ENCODE data around the gene ALKBH5. TPM values are rescaled to one million over a fixed set of nuclear protein-coding genes. Genes with fewer than 3 reads are reported as not detected.

Gene ALKBH5
- total RNA-seq, 1 donor from 2014 or later = 104 TPM

DNA sequence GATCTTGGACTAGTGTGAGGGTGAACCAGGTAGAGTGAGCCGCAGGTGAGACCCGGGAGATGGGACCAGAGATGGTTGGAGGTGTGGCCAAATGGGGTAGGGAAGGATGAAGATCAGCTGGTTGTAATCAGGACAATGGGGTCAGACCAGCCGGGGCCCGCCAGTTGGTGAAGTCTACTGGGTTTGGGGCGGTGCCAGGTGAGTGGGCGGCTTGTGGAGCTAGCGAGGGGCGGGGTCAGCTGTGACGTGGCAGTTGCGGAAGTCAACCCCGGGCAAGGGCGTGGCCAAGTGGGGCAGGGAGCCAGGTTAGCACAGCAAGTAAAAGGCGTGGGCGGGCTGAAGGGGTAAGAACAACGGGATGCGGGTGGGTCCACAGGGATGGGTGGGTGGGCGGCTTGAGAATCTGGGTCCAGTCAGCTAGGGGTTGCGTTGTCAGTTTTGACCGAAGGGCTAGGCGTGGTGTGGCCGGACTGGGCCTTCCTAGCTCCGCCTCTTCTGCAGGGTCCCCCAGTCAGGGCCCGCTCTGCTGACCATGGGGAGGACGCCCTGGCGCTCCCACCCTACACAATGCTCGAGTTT lies 25.5 kb upstream of the ALKBH5 start:
- Mint-ChIP-seq H3K9me3 (no peaks in the 10 kb centered on the region), H3K36me3 (ENCODE audit: low read depth) (no peaks in the 10 kb centered on the region), H3K4me1 (peaks cover 44% of the 10 kb centered on the region), H3K27me3 (ENCODE audit: low read depth) (no peaks in the 10 kb centered on the region), H3K4me3 (peak overlapping the region; percentile 56), H3K27ac (ENCODE audit: unreplicated experiment) (no peak overlapping the region)
- TF ChIP-seq, protein P1, sequence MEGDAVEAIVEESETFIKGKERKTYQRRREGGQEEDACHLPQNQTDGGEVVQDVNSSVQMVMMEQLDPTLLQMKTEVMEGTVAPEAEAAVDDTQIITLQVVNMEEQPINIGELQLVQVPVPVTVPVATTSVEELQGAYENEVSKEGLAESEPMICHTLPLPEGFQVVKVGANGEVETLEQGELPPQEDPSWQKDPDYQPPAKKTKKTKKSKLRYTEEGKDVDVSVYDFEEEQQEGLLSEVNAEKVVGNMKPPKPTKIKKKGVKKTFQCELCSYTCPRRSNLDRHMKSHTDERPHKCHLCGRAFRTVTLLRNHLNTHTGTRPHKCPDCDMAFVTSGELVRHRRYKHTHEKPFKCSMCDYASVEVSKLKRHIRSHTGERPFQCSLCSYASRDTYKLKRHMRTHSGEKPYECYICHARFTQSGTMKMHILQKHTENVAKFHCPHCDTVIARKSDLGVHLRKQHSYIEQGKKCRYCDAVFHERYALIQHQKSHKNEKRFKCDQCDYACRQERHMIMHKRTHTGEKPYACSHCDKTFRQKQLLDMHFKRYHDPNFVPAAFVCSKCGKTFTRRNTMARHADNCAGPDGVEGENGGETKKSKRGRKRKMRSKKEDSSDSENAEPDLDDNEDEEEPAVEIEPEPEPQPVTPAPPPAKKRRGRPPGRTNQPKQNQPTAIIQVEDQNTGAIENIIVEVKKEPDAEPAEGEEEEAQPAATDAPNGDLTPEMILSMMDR (conservative IDR thresholded peaks at IDR 0.05) = no peak
- peak; percentile 31 for DNase-seq (ENCODE audit: low read depth, low spot score)

DNA sequence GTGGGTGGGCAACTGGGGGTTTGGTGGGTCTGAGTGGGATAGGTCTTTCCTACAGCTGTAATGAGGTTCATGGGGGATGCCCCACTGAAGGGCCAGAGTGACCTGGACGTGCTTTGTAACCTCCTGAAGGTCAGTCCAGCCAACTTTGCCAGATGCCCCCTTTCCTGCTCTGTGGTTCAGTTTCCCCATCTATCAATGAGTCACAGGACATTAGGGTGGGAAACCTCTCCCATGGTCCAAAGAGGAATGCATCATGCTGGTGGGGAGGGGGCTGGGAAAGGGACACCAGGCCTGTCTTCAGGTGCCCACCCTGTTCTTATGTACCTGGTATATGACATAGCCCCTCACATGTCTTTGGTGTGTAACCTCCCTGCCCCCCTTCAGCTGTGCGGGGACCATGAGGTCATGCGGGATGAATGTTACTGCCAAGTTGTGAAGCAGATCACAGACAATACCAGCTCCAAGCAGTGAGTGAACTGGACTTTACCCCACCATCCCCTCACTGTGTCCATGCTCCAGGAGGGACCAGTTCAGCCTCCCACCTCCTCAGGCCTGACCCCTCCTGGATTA lies 24.0 kb upstream of the ALKBH5 start:
- Mint-ChIP-seq H3K9me3 (no peaks in the 10 kb centered on the region), H3K36me3 (ENCODE audit: low read depth) (no peaks in the 10 kb centered on the region), H3K4me1 (peaks cover 45% of the 10 kb centered on the region), H3K27me3 (ENCODE audit: low read depth) (no peaks in the 10 kb centered on the region), H3K4me3 (no peak overlapping the region), H3K27ac (ENCODE audit: unreplicated experiment) (no peak overlapping the region)
- DNase-seq (ENCODE audit: low read depth, low spot score) = no peak
- TF ChIP-seq, protein P1 (conservative IDR thresholded peaks at IDR 0.05) = no peak

DNA sequence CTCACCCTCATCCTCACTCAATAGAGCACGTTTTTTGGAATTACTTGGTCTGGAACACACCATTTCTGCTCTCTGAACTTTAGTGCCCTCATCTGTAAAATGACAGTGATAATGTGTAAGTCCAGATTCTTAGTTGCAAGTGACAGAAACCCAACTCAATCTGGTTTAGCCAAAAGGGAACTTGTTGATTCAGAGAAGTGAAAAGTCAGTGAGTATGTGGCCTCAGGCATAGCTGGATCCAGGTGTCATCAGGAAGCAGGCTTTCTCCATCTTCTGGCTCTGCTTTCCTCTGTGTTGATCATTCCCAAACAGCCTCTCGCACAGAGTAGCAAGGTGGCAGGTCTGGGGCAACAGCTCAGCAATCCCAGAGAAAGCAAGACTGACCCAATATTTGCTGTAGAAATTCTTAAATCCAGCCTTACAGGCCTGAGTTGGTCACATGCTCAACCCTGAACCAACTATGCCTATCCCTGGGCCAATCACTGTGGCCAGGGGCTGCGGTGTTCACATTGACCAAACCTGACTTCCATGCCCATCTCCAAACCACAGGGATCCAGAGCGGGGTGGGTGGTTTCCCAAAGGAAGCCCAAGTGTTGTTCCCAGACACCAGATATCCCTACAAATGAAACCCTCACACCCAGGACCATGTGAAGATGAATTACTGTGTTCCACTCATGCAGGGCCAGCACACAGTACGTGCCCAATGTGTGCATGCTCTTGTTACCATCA lies 23.3 kb upstream of the ALKBH5 start:
- DNase-seq (ENCODE audit: low read depth, low spot score) = no peak
- Mint-ChIP-seq H3K4me3 (no peak overlapping the region), H3K9me3 (no peaks in the 10 kb centered on the region), H3K27me3 (ENCODE audit: low read depth) (no peaks in the 10 kb centered on the region), H3K27ac (ENCODE audit: unreplicated experiment) (peak overlapping the region; percentile 87), H3K4me1 (peaks cover 42% of the 10 kb centered on the region), H3K36me3 (ENCODE audit: low read depth) (no peaks in the 10 kb centered on the region)
- TF ChIP-seq, protein P1 (conservative IDR thresholded peaks at IDR 0.05) = no peak

DNA sequence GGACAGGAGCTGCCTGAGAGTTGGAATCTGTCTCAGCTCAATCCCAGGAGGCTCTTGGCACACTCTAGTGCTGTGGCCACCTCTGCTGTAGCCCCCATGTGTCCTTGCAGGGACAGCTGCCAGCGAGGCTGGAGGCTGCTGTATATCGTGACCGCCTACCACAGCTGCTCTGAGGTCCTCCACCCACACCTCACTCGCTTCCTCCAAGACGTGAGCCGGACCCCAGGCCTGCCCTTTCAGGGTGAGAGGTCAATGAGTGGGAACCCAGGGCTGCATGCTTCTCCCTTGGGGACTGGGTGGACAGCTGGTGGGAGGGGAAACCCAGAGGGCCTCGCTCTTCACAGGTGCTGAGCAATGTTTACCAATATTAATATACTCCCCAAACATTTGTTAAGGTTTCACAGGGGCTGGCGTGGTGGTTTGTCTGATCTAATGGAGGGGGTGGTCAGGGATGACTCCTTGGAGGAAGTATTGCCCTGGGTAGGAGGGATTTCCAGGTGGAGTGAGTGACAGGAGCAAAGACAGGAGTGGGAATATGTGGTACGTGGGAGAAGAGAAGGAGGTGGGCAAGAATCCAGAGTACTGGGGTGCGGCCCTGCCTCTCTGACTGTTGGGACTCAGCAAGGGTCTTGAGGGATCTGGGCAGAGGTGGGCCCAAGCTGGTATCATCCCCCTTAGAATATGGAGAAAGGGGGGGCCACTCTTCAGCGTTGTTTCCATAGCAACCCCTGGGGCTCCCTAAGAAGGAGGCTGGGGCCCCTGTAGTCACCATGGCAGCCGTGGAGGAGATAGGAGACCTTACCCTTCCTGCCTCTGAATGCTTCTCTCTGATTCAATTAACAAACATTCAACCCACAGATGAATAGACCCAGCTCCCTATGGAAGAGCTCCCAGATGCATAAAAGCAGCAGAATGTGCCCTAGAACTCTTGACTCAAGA lies 22.2 kb upstream of the ALKBH5 start:
- no peak for DNase-seq (ENCODE audit: low read depth, low spot score)
- Mint-ChIP-seq H3K36me3 (ENCODE audit: low read depth) (no peaks in the 10 kb centered on the region), H3K9me3 (no peaks in the 10 kb centered on the region), H3K27ac (ENCODE audit: unreplicated experiment) (peak overlapping the region; percentile 93), H3K27me3 (ENCODE audit: low read depth) (no peaks in the 10 kb centered on the region), H3K4me1 (peaks cover 35% of the 10 kb centered on the region), H3K4me3 (no peak overlapping the region)
- TF ChIP-seq, protein P1 (conservative IDR thresholded peaks at IDR 0.05) = no peak

DNA sequence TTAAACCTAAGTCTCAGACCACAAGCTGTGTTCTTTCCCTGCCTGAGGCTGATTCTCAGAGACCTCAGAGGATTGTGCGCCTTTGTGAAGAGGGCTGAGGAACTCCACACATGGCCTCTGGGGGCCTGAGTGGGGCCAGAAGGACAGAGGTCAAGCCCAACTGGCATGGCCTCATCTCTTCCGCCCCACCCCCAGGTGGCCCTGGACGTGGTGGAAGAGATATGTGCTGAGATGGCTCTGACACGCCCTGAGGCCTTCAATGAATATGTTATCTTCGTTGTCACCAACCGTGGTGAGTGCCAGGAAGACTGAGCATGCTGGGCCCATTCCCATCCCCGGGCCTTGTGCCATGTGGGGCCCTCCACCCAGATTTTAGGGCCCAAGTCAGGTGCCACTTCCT lies 20.1 kb upstream of the ALKBH5 start:
- Mint-ChIP-seq H3K9me3 (no peaks in the 10 kb centered on the region), H3K27ac (ENCODE audit: unreplicated experiment) (no peak overlapping the region), H3K36me3 (ENCODE audit: low read depth) (no peaks in the 10 kb centered on the region), H3K4me1 (peaks cover 33% of the 10 kb centered on the region), H3K27me3 (ENCODE audit: low read depth) (no peaks in the 10 kb centered on the region), H3K4me3 (no peak overlapping the region)
- DNase-seq (ENCODE audit: low read depth, low spot score) = no peak
- TF ChIP-seq, protein P1 (conservative IDR thresholded peaks at IDR 0.05) = no peak

Data from neural crest cell (in vitro differentiated cells).